Upper lobe of left lung (tissue), 4 donors: ENCODE results near the gene CHP2.

Source experiments
- EP300 ChIP-seq, 4 donors: sonication (generic); formaldehyde crosslinking; IDR thresholded peaks; one replicate each; pipeline ENCODE4 v1.5.1; 2017; ENCODE audit warnings: antibody characterized with exemption in 4 of 4, control low read depth in 2 of 4
- POLR2A ChIP-seq, 4 donors: fragments of 450-650 bp; IDR thresholded peaks; one replicate each; pipeline ENCODE4 v1.5.1; 2016 to 2017; ENCODE audit warnings: antibody characterized with exemption in 4 of 4, mild to moderate bottlenecking in 2 of 4
- POLR2AphosphoS5 ChIP-seq, 2 donors: sonication (generic); formaldehyde crosslinking; IDR thresholded peaks; one replicate each; pipeline ENCODE4 v1.5.1; 2017; ENCODE audit warnings: antibody characterized with exemption in 2 of 2
- TF ChIP-seq, protein P1 (sequence below), 6 experiments: fragments of 450-650 bp in 4 of 6; fragments of 200-600 bp in 2 of 6; sonication (generic) in 2 of 6; IDR thresholded peaks; one replicate each; pipeline ENCODE4 v1.5.1; 2016 to 2019; ENCODE audit warnings: antibody characterized with exemption in 6 of 6

DNA sequence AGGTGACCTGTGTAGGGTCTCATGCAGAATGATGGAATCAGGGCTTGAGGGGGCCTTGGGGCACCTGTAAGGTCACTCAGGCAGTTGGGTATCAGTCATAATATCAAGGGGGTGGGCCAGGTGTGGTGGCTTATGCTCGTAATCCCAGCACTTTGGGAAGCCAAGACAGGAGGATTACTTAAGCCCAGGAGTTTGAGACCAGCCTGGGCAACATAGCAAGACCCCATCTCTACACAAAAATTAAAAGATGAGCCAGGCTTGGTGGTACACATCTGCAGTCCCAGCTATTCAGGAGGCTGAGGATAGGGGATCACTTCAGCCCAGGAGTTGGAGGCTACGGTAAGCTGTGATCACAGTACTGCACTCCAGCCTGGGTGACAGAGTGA lies 49.3 kb upstream of the CHP2 start:
- TF ChIP-seq, protein P1, sequence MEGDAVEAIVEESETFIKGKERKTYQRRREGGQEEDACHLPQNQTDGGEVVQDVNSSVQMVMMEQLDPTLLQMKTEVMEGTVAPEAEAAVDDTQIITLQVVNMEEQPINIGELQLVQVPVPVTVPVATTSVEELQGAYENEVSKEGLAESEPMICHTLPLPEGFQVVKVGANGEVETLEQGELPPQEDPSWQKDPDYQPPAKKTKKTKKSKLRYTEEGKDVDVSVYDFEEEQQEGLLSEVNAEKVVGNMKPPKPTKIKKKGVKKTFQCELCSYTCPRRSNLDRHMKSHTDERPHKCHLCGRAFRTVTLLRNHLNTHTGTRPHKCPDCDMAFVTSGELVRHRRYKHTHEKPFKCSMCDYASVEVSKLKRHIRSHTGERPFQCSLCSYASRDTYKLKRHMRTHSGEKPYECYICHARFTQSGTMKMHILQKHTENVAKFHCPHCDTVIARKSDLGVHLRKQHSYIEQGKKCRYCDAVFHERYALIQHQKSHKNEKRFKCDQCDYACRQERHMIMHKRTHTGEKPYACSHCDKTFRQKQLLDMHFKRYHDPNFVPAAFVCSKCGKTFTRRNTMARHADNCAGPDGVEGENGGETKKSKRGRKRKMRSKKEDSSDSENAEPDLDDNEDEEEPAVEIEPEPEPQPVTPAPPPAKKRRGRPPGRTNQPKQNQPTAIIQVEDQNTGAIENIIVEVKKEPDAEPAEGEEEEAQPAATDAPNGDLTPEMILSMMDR (IDR thresholded peaks at IDR 0.05) = no peak
- TF ChIP-seq EP300 (IDR thresholded peaks at IDR 0.05) (no peak), POLR2A (IDR thresholded peaks at IDR 0.05) (no peak), POLR2AphosphoS5 (IDR thresholded peaks at IDR 0.05) (no peak)
